Measurements from ENCODE around the gene ATP8A2. TPM values are rescaled to one million over a fixed set of nuclear protein-coding genes. Genes with fewer than 3 reads are reported as not detected.

ATP8A2 gene
- polyA plus RNA-seq, 1 donor from 2014 or later: 11.9 TPM

GRCh38 chr13:25727810-25728209 is 356.0 kb downstream of the ATP8A2 start:
- Histone ChIP-seq H3F3A (ENCODE audit: insufficient read depth, low read length, poor library complexity, severe bottlenecking) (no peaks in the 10 kb centered on the region), H3K9me3 (ENCODE audit: low read length) (no peaks in the 10 kb centered on the region), H3K36me3 (ENCODE audit: insufficient read depth, low read length) (no peaks in the 10 kb centered on the region), H4K20me1 (ENCODE audit: insufficient read depth) (no peaks in the 10 kb centered on the region), H3K4me3 (ENCODE audit: low read length) (no peak overlapping the region), H2AFZ (ENCODE audit: low read depth, low read length) (no peak overlapping the region), H3K9ac (ENCODE audit: low read length) (no peak overlapping the region), H3K27ac (ENCODE audit: low read length) (no peak overlapping the region), H3K4me2 (ENCODE audit: low read length) (no peak overlapping the region), H3K79me2 (replicated peaks; ENCODE audit: insufficient read depth, low read length) (no peaks in the 10 kb centered on the region), H3K27me3 (ENCODE audit: insufficient read depth, low read depth, low read length) (no peaks in the 10 kb centered on the region), H3K9me2 (ENCODE audit: insufficient read depth, low read length) (no peaks in the 10 kb centered on the region)
- TF ChIP-seq EZH2 (IDR thresholded peaks at IDR 0.05; ENCODE audit: borderline replicate concordance, insufficient read depth, low read length, poor library complexity, severe bottlenecking): no peak
- TF ChIP-seq POLR2AphosphoS5 (IDR thresholded peaks at IDR 0.05): no peak
- no peak for TF ChIP-seq EP300 (conservative IDR thresholded peaks at IDR 0.05; ENCODE audit: poor library complexity, severe bottlenecking)
- TF ChIP-seq TAF1 (IDR thresholded peaks at IDR 0.05; ENCODE audit: low read depth): no peak

GRCh38 chr13:25729201-25729600 is 357.4 kb downstream of the ATP8A2 start:
- H4K20me1 ChIP-seq (ENCODE audit: insufficient read depth): no peaks in the 10 kb centered on the region
- TF ChIP-seq REST (IDR thresholded peaks at IDR 0.05; ENCODE audit: borderline replicate concordance): no peak
- no peak for TF ChIP-seq SMC3 (conservative IDR thresholded peaks at IDR 0.05; ENCODE audit: poor library complexity)
- no peak for TF ChIP-seq EP300 (conservative IDR thresholded peaks at IDR 0.05; ENCODE audit: poor library complexity, severe bottlenecking)
- no peak for TF ChIP-seq RAD21 (conservative IDR thresholded peaks at IDR 0.05)
- TF ChIP-seq POLR2AphosphoS5 (IDR thresholded peaks at IDR 0.05): no peak
- TF ChIP-seq MXI1 (conservative IDR thresholded peaks at IDR 0.05; ENCODE audit: poor library complexity, severe bottlenecking): no peak
- TF ChIP-seq CTCF (IDR thresholded peaks at IDR 0.05; ENCODE audit: poor library complexity, severe bottlenecking): no peak
- no peak overlapping the region for H3K27ac ChIP-seq (ENCODE audit: low read length)
- no peak overlapping the region for H3K4me2 ChIP-seq (ENCODE audit: low read length)
- H3K27me3 ChIP-seq (ENCODE audit: insufficient read depth, low read depth, low read length): no peaks in the 10 kb centered on the region
- H3K79me2 ChIP-seq (replicated peaks; ENCODE audit: insufficient read depth, low read length): no peaks in the 10 kb centered on the region
- no peak overlapping the region for H2AFZ ChIP-seq (ENCODE audit: low read depth, low read length)
- H3F3A ChIP-seq (ENCODE audit: insufficient read depth, low read length, poor library complexity, severe bottlenecking): no peaks in the 10 kb centered on the region
- H3K9me3 ChIP-seq (ENCODE audit: low read length): no peaks in the 10 kb centered on the region
- no peaks in the 10 kb centered on the region for H3K9me2 ChIP-seq (ENCODE audit: insufficient read depth, low read length)
- no peak overlapping the region for H3K9ac ChIP-seq (ENCODE audit: low read length)
- no peak overlapping the region for H3K4me3 ChIP-seq (ENCODE audit: low read length)
- no peaks in the 10 kb centered on the region for H3K36me3 ChIP-seq (ENCODE audit: insufficient read depth, low read length)

GRCh38 chr13:25731037-25731436 is 359.3 kb downstream of the ATP8A2 start:
- H4K20me1 ChIP-seq (ENCODE audit: insufficient read depth): no peaks in the 10 kb centered on the region
- no peak overlapping the region for H2AFZ ChIP-seq (ENCODE audit: low read depth, low read length)
- no peaks in the 10 kb centered on the region for H3K36me3 ChIP-seq (ENCODE audit: insufficient read depth, low read length)
- no peak for TF ChIP-seq CTCF (IDR thresholded peaks at IDR 0.05; ENCODE audit: poor library complexity, severe bottlenecking)
- TF ChIP-seq MXI1 (conservative IDR thresholded peaks at IDR 0.05; ENCODE audit: poor library complexity, severe bottlenecking): no peak
- no peak for TF ChIP-seq SMC3 (conservative IDR thresholded peaks at IDR 0.05; ENCODE audit: poor library complexity)
- no peak for TF ChIP-seq POLR2AphosphoS5 (IDR thresholded peaks at IDR 0.05)
- no peak for TF ChIP-seq REST (IDR thresholded peaks at IDR 0.05; ENCODE audit: borderline replicate concordance)
- no peak for TF ChIP-seq RAD21 (conservative IDR thresholded peaks at IDR 0.05)
- no peak for TF ChIP-seq EZH2 (IDR thresholded peaks at IDR 0.05; ENCODE audit: borderline replicate concordance, insufficient read depth, low read length, poor library complexity, severe bottlenecking)
- no peak for TF ChIP-seq TAF1 (IDR thresholded peaks at IDR 0.05; ENCODE audit: low read depth)
- TF ChIP-seq EP300 (conservative IDR thresholded peaks at IDR 0.05; ENCODE audit: poor library complexity, severe bottlenecking): no peak
- no peak overlapping the region for H3K9ac ChIP-seq (ENCODE audit: low read length)
- no peaks in the 10 kb centered on the region for H3K9me3 ChIP-seq (ENCODE audit: low read length)
- H3K27ac ChIP-seq (ENCODE audit: low read length): no peak overlapping the region
- H3K79me2 ChIP-seq (replicated peaks; ENCODE audit: insufficient read depth, low read length): no peaks in the 10 kb centered on the region
- H3K4me3 ChIP-seq (ENCODE audit: low read length): no peak overlapping the region
- H3K27me3 ChIP-seq (ENCODE audit: insufficient read depth, low read depth, low read length): no peaks in the 10 kb centered on the region
- H3K9me2 ChIP-seq (ENCODE audit: insufficient read depth, low read length): no peaks in the 10 kb centered on the region
- H3K4me2 ChIP-seq (ENCODE audit: low read length): no peak overlapping the region
- no peaks in the 10 kb centered on the region for H3F3A ChIP-seq (ENCODE audit: insufficient read depth, low read length, poor library complexity, severe bottlenecking)
